ENCODE data around the gene PUSL1.

PUSL1 gene

DNA sequence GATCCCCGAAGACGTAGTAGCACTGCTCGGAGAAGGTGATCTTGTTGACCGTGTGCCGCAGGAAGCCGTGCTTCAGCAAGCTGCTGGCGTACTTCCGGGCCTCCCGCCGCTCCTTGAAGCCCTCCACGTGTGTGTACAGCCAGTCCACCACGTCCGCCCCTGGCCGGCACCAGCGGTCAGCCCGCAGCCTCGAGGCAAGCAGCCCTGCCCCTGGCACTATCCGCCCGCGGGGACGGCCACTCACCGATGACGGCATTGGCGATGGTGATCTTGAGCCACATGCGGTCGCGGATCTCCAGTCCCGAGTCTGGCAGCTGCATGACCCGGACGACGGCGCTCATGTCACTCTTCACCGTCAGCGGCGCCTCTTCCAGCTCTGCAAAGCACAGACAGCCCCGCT is 29.9 kb downstream of the PUSL1 start:
- H3K4me3 ChIP-seq (ENCODE audit: low read depth, low read length) = no peak overlapping the region
- TF ChIP-seq CTCF (IDR thresholded peaks at IDR 0.05; ENCODE audit: low read depth, low read length) = no peak

GRCh38 chr1:1340185-1340584 is 31.8 kb downstream of the PUSL1 start:
- no peak overlapping the region for H3K4me3 ChIP-seq (ENCODE audit: low read depth, low read length)
- TF ChIP-seq CTCF (IDR thresholded peaks at IDR 0.05; ENCODE audit: low read depth, low read length) = no peak

GRCh38 chr1:1340791-1341548 is 32.6 kb downstream of the PUSL1 start:
- H3K4me3 ChIP-seq (ENCODE audit: low read depth, low read length) = no peak overlapping the region
- TF ChIP-seq CTCF (IDR thresholded peaks at IDR 0.05; ENCODE audit: low read depth, low read length) = no peak

DNA sequence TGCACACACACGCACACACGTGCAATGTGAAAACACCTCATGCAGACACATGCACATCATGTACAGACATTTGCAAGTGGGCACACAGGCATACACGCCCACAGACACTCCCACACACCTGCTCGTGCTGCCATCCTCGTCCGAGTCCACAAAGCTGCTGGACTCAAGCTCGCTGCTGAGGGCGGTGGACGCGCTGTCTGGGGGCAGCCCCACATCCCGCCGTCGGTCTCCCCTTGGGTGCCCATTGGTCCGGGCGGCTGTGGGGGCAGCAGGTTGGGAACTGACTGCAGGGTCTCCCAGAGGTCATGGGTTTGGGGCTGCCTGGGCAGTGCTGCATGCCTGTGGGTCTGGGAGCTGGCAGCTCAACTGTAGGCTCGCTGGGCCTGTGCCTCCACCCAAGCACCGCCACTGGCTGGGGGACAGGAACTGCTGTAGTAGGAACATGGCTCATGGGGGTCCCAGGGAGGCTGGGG is 33.2 kb downstream of the PUSL1 start:
- no peak overlapping the region for H3K4me3 ChIP-seq (ENCODE audit: low read depth, low read length)
- no peak for TF ChIP-seq CTCF (IDR thresholded peaks at IDR 0.05; ENCODE audit: low read depth, low read length)

DNA sequence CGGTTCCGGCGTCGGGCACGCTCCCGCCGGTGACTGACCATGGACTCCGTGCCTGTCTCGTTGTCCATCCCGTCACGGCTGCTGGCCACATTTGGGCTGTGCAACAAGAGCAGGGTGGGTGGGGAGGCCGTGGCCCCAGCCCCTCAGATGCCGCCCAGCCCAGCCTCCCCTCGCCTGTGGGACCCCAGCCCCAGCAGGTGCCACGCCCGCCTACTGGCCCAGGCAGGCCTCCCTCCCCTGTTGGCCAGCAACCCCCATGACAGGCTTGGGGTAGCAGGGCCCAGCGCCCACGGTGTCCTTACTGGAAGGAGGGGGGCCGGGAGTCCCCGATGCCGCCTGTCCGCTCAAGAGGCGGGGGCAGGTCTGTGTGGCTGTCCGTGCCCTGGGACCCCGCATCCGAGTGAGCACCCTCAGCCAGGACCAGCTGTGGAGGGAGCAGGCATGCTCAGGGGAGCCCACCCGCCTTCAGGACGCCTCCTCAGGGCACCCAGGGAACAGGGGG is 33.7 kb downstream of the PUSL1 start:
- no peak for TF ChIP-seq CTCF (IDR thresholded peaks at IDR 0.05; ENCODE audit: low read depth, low read length)
- H3K4me3 ChIP-seq (ENCODE audit: low read depth, low read length) = no peak overlapping the region

- no peak overlapping the region for H3K4me3 ChIP-seq (ENCODE audit: low read depth, low read length)
- TF ChIP-seq CTCF (IDR thresholded peaks at IDR 0.05; ENCODE audit: low read depth, low read length) = no peak
These were observed 34.3 kb downstream of the PUSL1 start for GRCh38 chr1:1342584-1343115.

- no peak for TF ChIP-seq CTCF (IDR thresholded peaks at IDR 0.05; ENCODE audit: low read depth, low read length)
- no peak overlapping the region for H3K4me3 ChIP-seq (ENCODE audit: low read depth, low read length)
These were observed 35.5 kb downstream of the PUSL1 start for GRCh38 chr1:1343811-1344421.
